AG04450 (cell line): ENCODE measurements around the gene FBXL7. TPM values are rescaled to one million over a fixed set of nuclear protein-coding genes. Genes with fewer than 3 reads are reported as not detected.

ENCODE experiments used
- CTCF ChIA-PET: fragments of 300-600, 350-600 bp; formaldehyde crosslinking; extraction: SDS; loops from one replicate; lab custom pipeline; 2022; ENCODE audit warnings: antibody characterized with exemption, inconsistent platforms; lab: Charles Lee
- POLR2A ChIA-PET: fragments of 350-600 bp; formaldehyde crosslinking; extraction: SDS; loops from one replicate; lab custom pipeline; 2021; ENCODE audit warnings: antibody characterized with exemption, inconsistent platforms; lab: Yijun Ruan, JAX
- DNase-seq: peaks from one replicate; pipeline ENCODE4 v3.0.0-alpha.2; 2011; ENCODE audit warnings: low read depth, low spot score
- H3K27ac ChIP-seq: one replicate; pipeline ENCODE4 v1.5.1; 2012; ENCODE audit warnings: low read depth, low read length, control low read depth
- H3K27me3 ChIP-seq: one replicate; pipeline ENCODE4 v1.6.0; 2012; ENCODE audit warnings: low read length; ENCODE audit not compliant: control insufficient read depth, insufficient read depth
- H3K4me3 ChIP-seq: 2 replicates; pipeline ENCODE4 v1.5.1; 2011; ENCODE audit warnings: mild to moderate bottlenecking, low read depth, low read length, control low read depth
- H3K9me3 ChIP-seq: 2 replicates; pipeline ENCODE4 v1.5.1; 2012; ENCODE audit warnings: low read length; ENCODE audit not compliant: control insufficient read depth, insufficient read depth
- CTCF ChIP-seq: IDR thresholded peaks from 2 replicates; pipeline ENCODE4 v1.5.1; 2011; ENCODE audit warnings: low read depth, low read length, control low read depth, inconsistent platforms
- polyA minus RNA-seq: library from RNA; depleted of rRNA, polyadenylated mRNA; stranded (reverse); fragments of >200 nt; gene quantifications from 2 replicates; pipeline ENCODE4 v1.2.3, GENCODE V29; 2011; rRNA and poly(A)+ RNA removed
- polyA plus RNA-seq: library from polyadenylated mRNA; depleted of rRNA; stranded (reverse); fragments of >200 nt; gene quantifications from 2 replicates; pipeline ENCODE4 v1.2.3, GENCODE V29; 2011; rRNA removed

The FBXL7 gene
- polyA plus RNA-seq (10.4 and 11.7 TPM in 2 replicates), polyA minus RNA-seq (15.6 and 18.1 TPM in 2 replicates)

DNA sequence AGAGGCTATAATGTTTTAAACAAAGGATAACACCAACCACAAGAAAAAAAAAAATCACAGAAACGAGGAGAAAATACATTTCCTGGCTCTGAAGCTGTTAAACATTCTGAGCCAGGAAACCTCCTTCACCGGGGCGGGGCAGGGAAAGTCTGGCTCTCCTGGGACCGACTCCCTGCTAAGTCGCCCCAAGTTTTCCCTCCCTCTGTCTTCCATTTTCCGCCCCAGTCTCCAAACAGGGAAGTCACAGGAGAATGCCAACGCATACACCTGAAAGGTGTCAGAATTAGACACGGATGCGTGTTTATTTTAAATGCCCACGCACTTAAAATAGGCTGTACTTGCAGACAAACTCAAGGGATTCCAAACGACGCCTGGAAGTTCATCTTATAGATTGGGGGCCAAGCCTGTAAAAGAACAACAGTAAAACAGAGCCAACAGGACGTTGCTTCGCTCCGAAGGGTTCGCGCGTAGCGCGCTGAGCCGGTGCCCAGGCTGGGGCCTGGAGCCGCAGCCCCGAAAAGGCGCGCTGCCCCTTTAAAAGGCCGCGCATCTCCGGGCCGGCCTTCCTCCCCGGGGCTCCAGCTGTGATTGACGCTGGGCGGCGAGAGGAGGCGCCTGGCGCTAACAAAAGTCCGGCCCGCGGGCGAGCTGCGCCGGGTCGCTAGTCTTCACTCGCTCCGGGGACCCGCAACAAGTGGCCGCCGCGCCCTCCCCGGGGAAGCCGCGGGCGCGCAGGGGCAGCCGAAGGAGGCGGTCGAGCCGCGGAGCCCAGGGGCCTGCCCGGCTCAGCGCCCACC is at the start of gene FBXL7:
Gene FBXL7 (plus strand): TSS at position 653 of the 797 bp plus-strand sequence.
- CTCF ChIA-PET: no interaction called here
- H3K4me3 ChIP-seq: peak within 1 kb of the TSS; percentile 81
- 0 out of 2 replicates have a peak, but pooled peaks have one; percentile 20 for TF ChIP-seq CTCF
- H3K27ac ChIP-seq: no peak within 1 kb of the TSS
- peaks cover 3% of the 10 kb centered on the region for H3K27me3 ChIP-seq
- DNase-seq: peak; percentile 41
- POLR2A ChIA-PET: no interaction called here
- H3K9me3 ChIP-seq: no peaks in the 10 kb centered on the region

DNA sequence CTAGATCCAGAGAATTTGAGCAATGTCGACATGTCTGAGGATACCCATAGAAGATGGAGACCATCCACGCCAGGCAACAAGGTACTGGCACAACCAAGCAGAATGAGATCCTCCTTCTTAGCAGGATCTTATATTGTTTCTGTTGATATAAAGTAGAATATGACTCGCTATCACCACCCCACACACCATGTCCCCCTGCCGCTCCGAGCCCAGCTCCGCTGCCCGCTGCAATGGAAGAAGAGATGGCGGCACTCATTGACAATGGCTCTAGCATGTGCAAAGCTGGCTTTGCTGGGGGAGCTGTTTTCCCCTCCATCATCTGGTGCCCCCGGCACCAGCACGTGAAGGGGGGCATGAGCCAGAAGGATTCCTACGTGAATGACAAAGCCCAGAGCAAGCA is 49.5 kb upstream of the FBXL7 start:
- ChIA-PET POLR2A (no interaction called here), CTCF (no interaction called here)
- Histone ChIP-seq H3K4me3 (no peak overlapping the region), H3K9me3 (no peaks in the 10 kb centered on the region), H3K27me3 (no peaks in the 10 kb centered on the region), H3K27ac (no peak overlapping the region)
- TF ChIP-seq CTCF: no peak
- no peak for DNase-seq

- DNase-seq: no peak
- POLR2A ChIA-PET: no interaction called here
- H3K4me3 ChIP-seq: no peak overlapping the region
- CTCF ChIA-PET: no interaction called here
- no peaks in the 10 kb centered on the region for H3K27me3 ChIP-seq
- TF ChIP-seq CTCF: no peak
- no peak overlapping the region for H3K27ac ChIP-seq
- H3K9me3 ChIP-seq: no peaks in the 10 kb centered on the region
Observed at GRCh38 chr5:15450949-15451348, 49.0 kb upstream of the FBXL7 start.

DNA sequence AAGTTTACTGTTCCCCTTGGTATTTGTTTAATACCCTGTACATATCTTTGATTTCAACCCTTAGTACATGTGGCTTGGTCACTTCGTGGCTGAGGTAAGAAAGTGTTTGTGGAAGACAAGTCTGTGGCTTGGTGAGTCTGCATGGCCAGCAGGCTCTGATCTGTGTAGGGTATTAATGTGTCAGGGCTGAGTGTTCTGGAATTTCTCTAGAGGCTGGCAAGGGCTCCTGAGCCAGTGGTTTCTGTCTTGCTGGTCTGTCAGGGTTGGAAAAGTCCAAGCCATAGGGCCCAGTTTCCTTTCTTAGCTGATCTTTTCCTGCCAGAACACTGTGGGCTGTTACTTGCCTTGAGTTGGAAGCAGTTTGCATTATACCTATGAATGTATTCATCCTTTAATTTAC is 48.0 kb upstream of the FBXL7 start:
- TF ChIP-seq CTCF: no peak
- Histone ChIP-seq H3K27ac (no peak overlapping the region), H3K4me3 (no peak overlapping the region), H3K27me3 (no peaks in the 10 kb centered on the region), H3K9me3 (no peaks in the 10 kb centered on the region)
- ChIA-PET CTCF (no interaction called here), POLR2A (no interaction called here)
- no peak for DNase-seq

- ChIA-PET CTCF (no interaction called here), POLR2A (no interaction called here)
- Histone ChIP-seq H3K9me3 (no peaks in the 10 kb centered on the region), H3K4me3 (no peak overlapping the region), H3K27me3 (no peaks in the 10 kb centered on the region), H3K27ac (no peak overlapping the region)
- TF ChIP-seq CTCF: no peak
- DNase-seq: no peak
Observed at GRCh38 chr5:15452781-15453180, 47.2 kb upstream of the FBXL7 start.
